ENCODE results near the gene CRB3. TPM values are rescaled to one million over a fixed set of nuclear protein-coding genes. Genes with fewer than 3 reads are reported as not detected.
"Not testable (repeated sequence)": the region's sequence is repeated elsewhere in the genome, so short reads cannot be mapped to it uniquely, and the experiment has no call there.

The CRB3 gene
- total and polyA plus RNA-seq, 2 of the 13 experiments (the other 11 are each of a cell fraction or from before 2014, with no cell fraction given), result 10.6 to 25.6 TPM

- H3K27me3 ChIP-seq (ENCODE audit: control insufficient read depth in 1 of 2, insufficient read depth in 2 of 2, low read length in 2 of 2); BruUV-seq (replicated peaks); H2AFZ ChIP-seq (ENCODE audit: low read length); DNase-seq (ENCODE audit: low spot score); POLR2A ChIA-PET; H3K4me2 ChIP-seq (ENCODE audit: low read depth, low read length); CTCF ChIA-PET (ENCODE audit: low intra/inter-chr PET ratio, low total read pairs); H4K20me1 ChIP-seq (ENCODE audit: insufficient read depth, low read length); intact Hi-C loops (cut with micrococcal nuclease; ENCODE audit: unreplicated experiment); H3K79me2 ChIP-seq (ENCODE audit: insufficient read depth, low read length); H3K4me3 ChIP-seq (replicated peaks in 1 of 3; ENCODE audit: insufficient read depth in 1 of 3, low read depth in 2 of 3, low read length in 3 of 3); in situ Hi-C loops (cut with HindIII; ENCODE audit: extremely low pct_ligation_motif_present, low pct_unique_long_range_greater_than_20kb); H3K9me3 ChIP-seq (ENCODE audit: low read length); H3K9ac ChIP-seq (ENCODE audit: insufficient read depth, low read depth, low read length); ATAC-seq; H3K27ac ChIP-seq (ENCODE audit: extremely low read length, insufficient read depth, low read length); FAIRE-seq; H3K36me3 ChIP-seq (replicated peaks in 1 of 2; ENCODE audit: control insufficient read depth in 1 of 2, insufficient read depth in 2 of 2, low read length in 2 of 2): not testable (repeated sequence)
- 50% methylated on average over 2 of the region's 2 CpGs for WGBS (ENCODE audit: low lambda C conversion rate)
- peak; percentile 92 for TF ChIP-seq HNRNPK (IDR thresholded peaks at IDR 0.05; ENCODE audit: low read depth, low read length, poor library complexity, severe bottlenecking)
- peaks cover 14% of the 10 kb centered on the region for H3K4me1 ChIP-seq (ENCODE audit: insufficient read depth, low read length)
Measured at GRCh38 chr19:6428692-6429418, 35.2 kb upstream of the CRB3 start.

- peak; percentile 68 for TF ChIP-seq PCBP2 (optimal IDR thresholded peaks at IDR 0.05; ENCODE audit: low read depth, low read length, poor library complexity, severe bottlenecking)
- no peak for TF ChIP-seq HDAC1 (CRISPR knock-in tag; IDR thresholded peaks at IDR 0.05)
- 0 out of 2 replicates have a peak, but pooled peaks have one; percentile 47 for TF ChIP-seq ZNF263 (CRISPR knock-in tag; IDR thresholded peaks at IDR 0.05)
- Histone ChIP-seq H4K20me1 (ENCODE audit: insufficient read depth, low read length) (no peaks in the 10 kb centered on the region), H3K79me2 (ENCODE audit: insufficient read depth, low read length) (no peaks in the 10 kb centered on the region), H3K27me3 (ENCODE audit: control insufficient read depth in 1 of 2, insufficient read depth in 2 of 2, low read length in 2 of 2) (no peaks in the 10 kb centered on the region), H3K4me2 (ENCODE audit: low read depth, low read length) (no peak overlapping the region), H3K4me1 (ENCODE audit: insufficient read depth, low read length) (peaks cover 14% of the 10 kb centered on the region), H3K9ac (ENCODE audit: insufficient read depth, low read depth, low read length) (no peak overlapping the region), H3K27ac (ENCODE audit: extremely low read length, insufficient read depth, low read length) (no peak overlapping the region), H2AFZ (ENCODE audit: low read length) (no peak overlapping the region), H3K36me3 (replicated peaks in 1 of 2; ENCODE audit: control insufficient read depth in 1 of 2, insufficient read depth in 2 of 2, low read length in 2 of 2) (no peaks in the 10 kb centered on the region), H3K4me3 (replicated peaks in 1 of 3; ENCODE audit: insufficient read depth in 1 of 3, low read depth in 2 of 3, low read length in 3 of 3) (no peak overlapping the region), H3K9me3 (ENCODE audit: low read length) (no peaks in the 10 kb centered on the region)
- no TSS peak for BruUV-seq (replicated peaks)
- WGBS (ENCODE audit: low lambda C conversion rate), result 57% methylated on average over 16 of the region's 20 CpGs
- no peak for DNase-seq (ENCODE audit: low spot score)
- intact Hi-C loops (cut with micrococcal nuclease; ENCODE audit: unreplicated experiment) (no loop called here), in situ Hi-C loops (cut with HindIII; ENCODE audit: extremely low pct_ligation_motif_present, low pct_unique_long_range_greater_than_20kb) (no loop called here)
- no peak for FAIRE-seq
- no peak for ATAC-seq
- ChIA-PET POLR2A (no interaction called here), CTCF (ENCODE audit: low intra/inter-chr PET ratio, low total read pairs) (no interaction called here)
Measured at GRCh38 chr19:6429419-6430221, 34.5 kb upstream of the CRB3 start.

All from HepG2 (cell line).